CD4-positive, alpha-beta T cell treated with Interleukin-10 for 1 hour (primary cell): ENCODE data around the gene TRUB2.

Experiments
- DNase-seq: peaks from one replicate; pipeline ENCODE4 v3.0.0-alpha.2; 2020

TRUB2 gene

GRCh38 chr9:128260340-128260739, 61.9 kb downstream of the TRUB2 start:
- no peak for DNase-seq

GRCh38 chr9:128259156-128259555, 63.1 kb downstream of the TRUB2 start:
- no peak for DNase-seq

GRCh38 chr9:128258326-128258725, 63.9 kb downstream of the TRUB2 start:
- no peak for DNase-seq

- DNase-seq, result no peak
Measured at GRCh38 chr9:128257907-128258306, 64.3 kb downstream of the TRUB2 start.

- no peak for DNase-seq
Measured at GRCh38 chr9:128257086-128257825, 65.0 kb downstream of the TRUB2 start.
